OCI-LY1 (cell line): Measurements from ENCODE around the gene GFOD2.

Experiments used
- H2AFZ ChIP-seq: fragments of 200-600 bp; sonication (generic), shearing (Covaris generic); 2 replicates; pipeline ENCODE4 v1.6.0; 2014; ENCODE audit warnings: antibody characterized with exemption, mild to moderate bottlenecking, low read length
- H3F3A ChIP-seq: fragments of 200-600 bp; sonication (generic), shearing (Covaris generic); 2 replicates; pipeline ENCODE4 v1.6.0; 2014; ENCODE audit warnings: mild to moderate bottlenecking, antibody characterized with exemption, low read length, moderate library complexity; ENCODE audit not compliant: insufficient read depth
- H3K27ac ChIP-seq: fragments of 200-600 bp; sonication (generic); 2 replicates; pipeline ENCODE4 v1.5.1; 2014; ENCODE audit warnings: low read length, mixed run types, mild to moderate bottlenecking, low read depth; ENCODE audit not compliant: poor library complexity, severe bottlenecking
- H3K27me3 ChIP-seq: fragments of 200-600 bp; sonication (generic); 2 replicates; pipeline ENCODE4 v1.6.0; 2014; ENCODE audit warnings: antibody characterized with exemption, mild to moderate bottlenecking, low read length, moderate library complexity; ENCODE audit not compliant: insufficient read depth
- H3K36me3 ChIP-seq: fragments of 200-600 bp; sonication (generic); 2 replicates; pipeline ENCODE4 v1.6.1; 2014; ENCODE audit warnings: mild to moderate bottlenecking, antibody characterized with exemption, low read length, moderate library complexity, mixed read lengths; ENCODE audit not compliant: insufficient read depth
- H3K4me1 ChIP-seq: fragments of 200-600 bp; sonication (generic); 2 replicates; pipeline ENCODE4 v1.5.1; 2014; ENCODE audit warnings: mild to moderate bottlenecking, low read length, moderate library complexity; ENCODE audit not compliant: insufficient read depth, severe bottlenecking
- H3K4me2 ChIP-seq: fragments of 200-600 bp; sonication (generic), shearing (Covaris generic); 2 replicates; pipeline ENCODE4 v1.6.1; 2014; ENCODE audit warnings: low read length
- H3K4me3 ChIP-seq: fragments of 200-600 bp; sonication (generic); 2 replicates; pipeline ENCODE4 v1.5.1; 2014; ENCODE audit warnings: low read length, low read depth, mild to moderate bottlenecking, mixed read lengths; ENCODE audit not compliant: poor library complexity, severe bottlenecking
- H3K79me2 ChIP-seq: fragments of 200-600 bp; shearing (Covaris generic); 2 replicates; pipeline ENCODE4 v1.6.1; 2016; ENCODE audit warnings: mixed run types, low read length, mixed read lengths; ENCODE audit not compliant: insufficient read depth
- H3K9ac ChIP-seq: fragments of 200-600 bp; sonication (generic), shearing (Covaris generic); 2 replicates; pipeline ENCODE4 v1.6.1; 2014; ENCODE audit warnings: mild to moderate bottlenecking, low read length, mixed read lengths
- H3K9me2 ChIP-seq: fragments of 200-600 bp; sonication (generic), shearing (Covaris generic); 2 replicates; pipeline ENCODE4 v1.6.1; 2014; ENCODE audit warnings: low read depth, mild to moderate bottlenecking, low read length, mixed read lengths
- H3K9me3 ChIP-seq: fragments of 200-600 bp; shearing (Covaris generic); 2 replicates; pipeline ENCODE4 v1.6.1; 2014; ENCODE audit warnings: low read length, mixed read lengths
- H4K20me1 ChIP-seq: fragments of 200-600 bp; sonication (generic), shearing (Covaris generic); 2 replicates; pipeline ENCODE4 v1.6.0; 2016; ENCODE audit warnings: mild to moderate bottlenecking, low read length; ENCODE audit not compliant: insufficient read depth
- CTCF ChIP-seq: fragments of 200-600 bp; sonication (generic), shearing (Covaris generic); IDR thresholded peaks from 2 replicates; pipeline ENCODE4 v1.5.1; 2017; ENCODE audit warnings: mild to moderate bottlenecking, antibody characterized with exemption, low read length, moderate library complexity, mixed read lengths
- EZH2 ChIP-seq: fragments of 200-600 bp; sonication (generic), shearing (Covaris generic); IDR thresholded peaks from 2 replicates; pipeline ENCODE4 v1.8.0; 2017; ENCODE audit warnings: borderline replicate concordance, mixed run types, mild to moderate bottlenecking, antibody characterized with exemption, low read length, moderate library complexity, mixed read lengths

Gene GFOD2

GRCh38 chr16:67723911-67724305 lies 4.8 kb upstream of the GFOD2 start:
- Histone ChIP-seq H3K4me1 (peaks cover 9% of the 10 kb centered on the region), H3F3A (no peaks in the 10 kb centered on the region; the same call in 1 of the 2 replicates), H3K79me2 (no peaks in the 10 kb centered on the region; the same call in 1 of the 2 replicates), H2AFZ (no peak overlapping the region), H3K27ac (no peak overlapping the region), H3K36me3 (peaks cover 29% of the 10 kb centered on the region), H3K27me3 (no peaks in the 10 kb centered on the region), H3K9me2 (no peaks in the 10 kb centered on the region), H3K4me2 (no peak overlapping the region), H3K9ac (no peak overlapping the region), H3K9me3 (no peaks in the 10 kb centered on the region), H3K4me3 (no peak overlapping the region), H4K20me1 (no peaks in the 10 kb centered on the region)
- TF ChIP-seq CTCF (no peak), EZH2 (no peak)

- peaks cover 11% of the 10 kb centered on the region for H3K4me1 ChIP-seq
- H2AFZ ChIP-seq = no peak overlapping the region
- no peaks in the 10 kb centered on the region for H3K27me3 ChIP-seq
- H4K20me1 ChIP-seq = no peaks in the 10 kb centered on the region
- no peaks in the 10 kb centered on the region for H3K9me3 ChIP-seq
- no peaks in the 10 kb centered on the region for H3K9me2 ChIP-seq
- no peak overlapping the region for H3K4me3 ChIP-seq
- H3K79me2 ChIP-seq = peaks cover 6% of the 10 kb centered on the region
- H3K9ac ChIP-seq = no peak overlapping the region
- peaks cover 25% of the 10 kb centered on the region for H3K36me3 ChIP-seq
- no peak overlapping the region for H3K27ac ChIP-seq
- TF ChIP-seq EZH2 (no peak), CTCF (no peak)
- H3K4me2 ChIP-seq = no peak overlapping the region
- no peaks in the 10 kb centered on the region; the same call in 1 of the 2 replicates for H3F3A ChIP-seq
Measured at GRCh38 chr16:67723151-67723910, 4.2 kb upstream of the GFOD2 start.

GRCh38 chr16:67720236-67720635 lies 1.1 kb upstream of the GFOD2 start:
- H4K20me1 ChIP-seq = no peaks in the 10 kb centered on the region
- no peaks in the 10 kb centered on the region; the same call in 1 of the 2 replicates for H3F3A ChIP-seq
- peaks cover under 1% of the 10 kb centered on the region; the same call in 1 of the 2 replicates for H3K36me3 ChIP-seq
- H3K9me3 ChIP-seq = no peaks in the 10 kb centered on the region
- H2AFZ ChIP-seq = no peak overlapping the region
- peak overlapping the region; percentile 83 for H3K4me3 ChIP-seq
- H3K9ac ChIP-seq = peak overlapping the region; percentile 81
- H3K4me1 ChIP-seq = peaks cover 36% of the 10 kb centered on the region
- H3K4me2 ChIP-seq = peak overlapping the region; percentile 94
- H3K27ac ChIP-seq = peak overlapping the region; percentile 61
- no peaks in the 10 kb centered on the region for H3K27me3 ChIP-seq
- H3K79me2 ChIP-seq = peaks cover 34% of the 10 kb centered on the region
- TF ChIP-seq EZH2 = no peak
- TF ChIP-seq CTCF = no peak
- H3K9me2 ChIP-seq = no peaks in the 10 kb centered on the region
